NCI-H510A (cell line): ENCODE data around the gene NKAPD1.
"Not testable (repeated sequence)": the region's sequence is repeated elsewhere in the genome, so short reads cannot be mapped to it uniquely, and the experiment has no call there.

Experiments used
- DNase-seq: peaks from one replicate; lab custom pipeline; 2025; lab: John Stamatoyannopoulos, UW

Gene NKAPD1

GRCh38 chr11:112073941-112074811 is at the start of gene NKAPD1, which contains the start of gene PIH1D2:
NKAPD1 (plus strand) TSS chr11:112074299; CDS start chr11:112075575, 1,276 bp downstream.
PIH1D2 (minus strand) TSS chr11:112074017; CDS start chr11:112073174, 843 bp downstream.
- DNase-seq: peak; percentile 74

- DNase-seq: peak; percentile 95
These were observed 49.1 kb upstream of the NKAPD1 start, which contains the start of gene DLAT for GRCh38 chr11:112024773-112025678. DLAT (plus strand) TSS chr11:112025408; CDS start chr11:112025473, 65 bp downstream.

DNA sequence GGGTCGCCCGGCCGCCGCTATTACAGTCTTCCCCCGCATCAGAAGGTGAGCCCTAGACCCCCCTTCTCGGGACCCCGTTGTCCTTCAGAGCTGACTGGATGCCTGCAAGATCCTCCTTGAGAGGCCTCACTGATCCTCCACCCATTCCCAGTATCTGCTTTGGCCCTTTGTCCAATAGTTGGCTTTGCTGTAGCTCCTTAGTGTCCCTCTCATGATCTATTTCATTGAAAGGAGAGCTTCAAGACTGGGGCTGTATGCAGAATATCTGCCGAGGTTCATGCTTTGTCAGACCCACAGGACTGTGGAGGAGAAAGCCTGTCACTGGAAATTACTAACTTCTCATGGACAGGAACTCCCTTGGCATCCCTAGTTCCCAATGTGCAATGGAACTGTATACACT is 48.4 kb upstream of the NKAPD1 start:
- no peak for DNase-seq

GRCh38 chr11:112026784-112027410 is 47.2 kb upstream of the NKAPD1 start:
- not testable (repeated sequence) for DNase-seq

- no peak for DNase-seq
These were observed 44.6 kb upstream of the NKAPD1 start for GRCh38 chr11:112029460-112029859.

DNA sequence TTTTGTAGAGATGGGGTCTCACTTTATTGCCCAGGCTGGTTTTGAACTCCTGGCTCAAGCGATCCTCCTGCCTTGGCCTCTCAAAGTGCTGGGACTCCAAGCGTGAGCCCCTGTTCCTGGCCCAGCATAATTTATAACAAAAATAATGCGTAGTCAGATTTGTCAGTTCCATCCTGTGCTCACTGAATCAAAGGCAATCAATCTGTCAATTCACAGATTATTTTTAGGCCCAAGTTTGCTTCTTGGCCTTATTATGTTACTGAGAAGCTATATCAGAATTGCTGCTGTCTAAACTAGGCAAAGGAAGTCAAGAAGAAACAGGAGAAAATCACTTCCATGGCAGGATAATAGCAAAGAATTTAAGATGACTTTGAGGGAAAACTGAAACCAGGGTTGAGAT is 40.2 kb upstream of the NKAPD1 start:
- no peak for DNase-seq

GRCh38 chr11:112037527-112037926 is 36.6 kb upstream of the NKAPD1 start:
- DNase-seq: no peak

DNA sequence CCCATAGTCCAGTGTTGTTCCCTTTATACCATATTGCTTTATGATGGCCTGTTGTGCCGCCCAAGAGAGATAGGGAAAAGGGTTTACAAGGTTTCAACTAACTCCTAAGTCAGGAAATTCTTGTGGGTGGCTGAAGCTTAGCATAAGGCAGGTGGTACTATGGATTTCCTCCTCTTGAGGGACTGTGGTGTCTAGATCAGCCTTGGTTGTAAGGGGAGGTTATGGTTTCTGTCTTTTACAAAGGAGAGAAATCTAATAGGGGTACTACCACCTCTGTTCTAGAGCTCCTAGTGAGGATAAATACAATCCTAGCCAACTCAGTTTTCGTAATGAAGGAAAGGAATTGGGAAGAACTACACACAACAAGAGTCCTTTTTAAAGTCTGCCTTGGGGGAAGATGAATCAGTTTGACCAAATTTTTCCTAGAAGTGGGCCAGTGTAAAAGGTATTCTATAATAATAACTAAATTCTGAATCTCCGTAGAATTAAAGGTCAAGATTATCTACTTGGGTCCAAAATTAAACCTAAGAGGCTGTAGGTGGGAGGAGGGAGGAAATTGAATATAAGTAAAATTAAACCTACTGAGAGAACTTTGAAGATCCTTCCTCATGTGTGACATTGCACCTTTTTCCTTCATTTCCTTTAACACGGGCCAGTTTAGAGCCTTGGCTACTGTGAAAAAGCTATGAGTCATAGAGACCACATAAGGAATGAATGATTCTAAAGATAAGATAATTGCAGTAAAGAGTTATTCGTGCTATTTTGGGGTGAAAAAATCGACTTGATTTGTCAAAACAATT is 31.7 kb upstream of the NKAPD1 start:
- no peak for DNase-seq

- no peak for DNase-seq
These were observed 31.2 kb upstream of the NKAPD1 start for GRCh38 chr11:112042961-112043304.

DNA sequence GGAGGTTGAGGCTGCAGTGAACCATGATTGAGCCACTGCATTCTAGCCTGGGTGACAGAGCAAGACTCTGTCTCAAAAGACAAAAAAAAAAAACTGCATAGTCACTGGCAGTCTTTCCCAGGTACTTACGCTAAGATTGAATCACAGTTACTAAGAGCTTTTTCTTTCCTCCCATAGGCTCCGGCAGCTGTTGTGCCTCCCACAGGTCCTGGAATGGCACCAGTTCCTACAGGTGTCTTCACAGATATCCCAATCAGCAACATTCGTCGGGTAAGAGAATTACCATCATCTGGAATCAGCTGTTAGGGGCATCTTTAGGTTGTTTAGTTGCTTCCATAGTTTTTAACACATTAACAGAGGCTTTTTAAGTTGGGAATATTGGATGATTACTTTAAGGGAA is 29.1 kb upstream of the NKAPD1 start:
- DNase-seq: no peak

- DNase-seq: not testable (repeated sequence)
These were observed 27.5 kb upstream of the NKAPD1 start for GRCh38 chr11:112046647-112047046.

DNA sequence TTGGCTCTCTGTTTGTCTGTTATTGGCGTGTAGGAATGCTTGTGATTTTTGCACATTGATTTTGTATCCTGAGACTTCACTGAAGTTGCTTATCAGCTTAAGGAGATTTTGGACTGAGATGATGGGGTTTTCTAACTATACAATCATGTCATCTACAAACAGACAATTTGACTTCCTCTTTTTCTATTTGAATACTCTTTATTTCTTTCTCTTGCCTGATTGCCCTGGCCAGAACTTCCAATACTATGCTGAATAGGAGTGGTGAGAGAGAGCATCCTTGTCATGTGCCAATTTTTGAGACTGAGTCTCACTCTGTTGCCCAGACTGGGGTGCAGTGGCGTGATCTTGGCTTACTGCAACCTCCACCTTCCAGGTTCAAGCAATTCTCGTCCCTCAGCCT is 25.8 kb upstream of the NKAPD1 start:
- DNase-seq: not testable (repeated sequence)

DNA sequence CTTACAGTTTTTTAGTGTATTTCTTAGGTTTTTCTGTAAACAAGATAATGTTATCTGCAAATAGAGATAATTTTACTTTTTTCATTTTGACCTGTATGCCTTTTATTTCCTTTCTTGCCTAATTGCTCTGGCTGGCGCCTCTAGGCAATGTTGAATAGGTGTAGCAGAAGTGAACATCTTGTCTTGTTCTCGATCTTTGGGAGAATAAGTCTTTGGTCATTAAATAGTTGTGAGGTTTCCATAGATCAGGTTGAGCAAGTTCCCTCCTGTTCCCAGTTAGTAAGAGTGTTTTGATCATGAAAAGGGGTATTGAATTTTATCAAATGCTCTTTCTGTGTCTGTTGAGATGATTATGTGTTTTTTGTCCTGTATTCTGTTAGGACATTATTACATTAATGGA is 24.3 kb upstream of the NKAPD1 start:
- no peak for DNase-seq

DNA sequence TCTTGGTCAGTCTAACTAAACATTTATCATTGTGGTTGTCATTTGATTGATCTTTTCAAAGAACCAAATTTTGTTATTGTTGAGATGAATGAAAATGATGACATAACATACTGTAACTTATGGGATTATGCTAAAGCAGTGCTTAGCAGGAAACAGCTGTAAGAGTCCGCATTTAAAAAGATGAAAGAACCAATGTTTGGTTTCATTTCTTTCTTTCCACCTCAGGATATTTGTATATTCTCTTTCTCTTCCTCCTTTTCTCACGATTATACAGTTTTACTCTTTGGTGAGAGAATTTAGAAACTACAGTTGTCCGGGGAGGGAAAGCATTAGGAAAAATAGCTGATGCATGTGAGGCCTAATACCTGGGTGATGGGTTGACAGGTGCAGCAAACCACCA is 23.4 kb upstream of the NKAPD1 start:
- no peak for DNase-seq

- no peak for DNase-seq
These were observed 22.3 kb upstream of the NKAPD1 start for GRCh38 chr11:112051768-112052167.

DNA sequence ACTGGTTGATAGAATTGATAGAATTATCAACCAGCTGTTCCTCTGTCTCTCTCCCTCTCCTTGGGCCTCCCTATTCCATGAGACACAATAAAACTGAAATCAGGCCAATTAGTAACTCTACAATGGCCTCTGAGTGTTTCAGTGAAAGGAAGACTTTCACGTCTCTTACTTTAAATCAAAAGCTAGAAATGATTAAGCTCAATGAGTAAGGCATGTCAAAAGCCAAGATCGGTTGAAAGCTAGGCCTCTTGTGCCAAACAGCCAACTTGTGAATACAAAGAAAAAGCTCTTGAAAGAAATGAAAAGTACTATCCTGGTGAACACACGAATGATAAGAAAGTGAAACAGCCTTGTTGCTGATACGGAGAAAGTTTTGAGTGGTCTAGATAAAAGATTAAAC is 16.9 kb upstream of the NKAPD1 start:
- DNase-seq: no peak

- DNase-seq: no peak
These were observed 16.0 kb upstream of the NKAPD1 start for GRCh38 chr11:112058103-112058502.

- no peak for DNase-seq
These were observed 11.2 kb upstream of the NKAPD1 start for GRCh38 chr11:112062923-112063322.

DNA sequence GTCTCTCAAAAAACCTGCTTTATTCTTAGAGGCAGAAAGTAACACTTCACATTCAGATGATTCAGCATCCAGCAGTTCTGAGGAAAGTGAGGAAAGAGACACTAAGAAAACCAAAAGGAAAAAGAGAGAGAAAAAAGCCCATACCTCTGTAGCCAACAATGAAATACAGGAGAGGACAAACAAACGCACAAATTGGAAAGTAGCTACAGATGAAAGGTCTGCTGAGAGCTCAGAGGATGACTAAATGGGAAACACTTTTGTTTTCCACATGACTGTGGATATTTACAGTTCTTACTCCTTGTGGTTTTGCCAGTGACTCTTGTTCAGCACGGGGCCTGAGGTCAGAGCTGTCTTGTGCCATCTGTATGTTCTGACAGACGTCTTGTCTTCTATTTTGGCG is 8.6 kb downstream of the NKAPD1 start:
- DNase-seq: no peak

GRCh38 chr11:112085822-112086421 is 11.8 kb downstream of the NKAPD1 start:
- DNase-seq: no peak
